AG10803 (cell line): Measurements from ENCODE around the gene ME3.

Source experiments
- DNase-seq: peaks from one replicate; pipeline ENCODE4 v3.0.0; 2010; ENCODE audit warnings: low read depth
- H3K4me3 ChIP-seq: 2 replicates; pipeline ENCODE4 v1.5.1; 2011; ENCODE audit warnings: mild to moderate bottlenecking, low read length, control low read depth
- CTCF ChIP-seq: conservative IDR thresholded peaks from 2 replicates; pipeline ENCODE4 v1.5.1; 2011; ENCODE audit warnings: mild to moderate bottlenecking, low read length, control low read depth, inconsistent platforms

ME3 gene

GRCh38 chr11:86636275-86636674 is 36.1 kb downstream of the ME3 start:
- TF ChIP-seq CTCF = no peak
- no peak overlapping the region for H3K4me3 ChIP-seq
- no peak for DNase-seq

GRCh38 chr11:86632499-86633269 is 39.7 kb downstream of the ME3 start:
- H3K4me3 ChIP-seq = no peak overlapping the region
- peak; percentile 98 for DNase-seq
- TF ChIP-seq CTCF = peak; percentile 48

GRCh38 chr11:86630229-86630981 is 42.0 kb downstream of the ME3 start:
- DNase-seq = no peak
- no peak for TF ChIP-seq CTCF

GRCh38 chr11:86629045-86629706 is 43.2 kb downstream of the ME3 start:
- no peak overlapping the region for H3K4me3 ChIP-seq
- peak; percentile 51 for DNase-seq
- TF ChIP-seq CTCF = no peak

More at GRCh38 chr11:86630229-86630981, 42.0 kb downstream of the ME3 start:
- H3K4me3 ChIP-seq = no peak overlapping the region

- DNase-seq = peak; percentile 91
- no peak overlapping the region for H3K4me3 ChIP-seq
- TF ChIP-seq CTCF = no peak
Measured at GRCh38 chr11:86627776-86628455, 44.5 kb downstream of the ME3 start.

- peak; percentile 61 for DNase-seq
- TF ChIP-seq CTCF = no peak
- no peak overlapping the region for H3K4me3 ChIP-seq
Measured at GRCh38 chr11:86625981-86626380, 46.4 kb downstream of the ME3 start.
